OCI-LY7 (cell line): ENCODE results near the gene HCAR3.
"Not testable (repeated sequence)": the region's sequence is repeated elsewhere in the genome, so short reads cannot be mapped to it uniquely, and the experiment has no call there.

ENCODE experiments used
- EZH2phosphoT487 ChIP-seq: fragments of 200-600 bp; sonication (generic); IDR thresholded peaks from 2 replicates; pipeline ENCODE4 v1.6.1; 2018; ENCODE audit warnings: low read depth, borderline replicate concordance, mild to moderate bottlenecking, mixed run types, antibody characterized with exemption, low read length, moderate library complexity, mixed read lengths
- TF ChIP-seq, protein P1 (sequence below): fragments of 200-600 bp; sonication (generic); conservative IDR thresholded peaks from 2 replicates; pipeline ENCODE4 v1.5.1; 2014; ENCODE audit warnings: mild to moderate bottlenecking, antibody characterized with exemption, low read length, moderate library complexity, mixed read lengths

- TF ChIP-seq, protein P1, sequence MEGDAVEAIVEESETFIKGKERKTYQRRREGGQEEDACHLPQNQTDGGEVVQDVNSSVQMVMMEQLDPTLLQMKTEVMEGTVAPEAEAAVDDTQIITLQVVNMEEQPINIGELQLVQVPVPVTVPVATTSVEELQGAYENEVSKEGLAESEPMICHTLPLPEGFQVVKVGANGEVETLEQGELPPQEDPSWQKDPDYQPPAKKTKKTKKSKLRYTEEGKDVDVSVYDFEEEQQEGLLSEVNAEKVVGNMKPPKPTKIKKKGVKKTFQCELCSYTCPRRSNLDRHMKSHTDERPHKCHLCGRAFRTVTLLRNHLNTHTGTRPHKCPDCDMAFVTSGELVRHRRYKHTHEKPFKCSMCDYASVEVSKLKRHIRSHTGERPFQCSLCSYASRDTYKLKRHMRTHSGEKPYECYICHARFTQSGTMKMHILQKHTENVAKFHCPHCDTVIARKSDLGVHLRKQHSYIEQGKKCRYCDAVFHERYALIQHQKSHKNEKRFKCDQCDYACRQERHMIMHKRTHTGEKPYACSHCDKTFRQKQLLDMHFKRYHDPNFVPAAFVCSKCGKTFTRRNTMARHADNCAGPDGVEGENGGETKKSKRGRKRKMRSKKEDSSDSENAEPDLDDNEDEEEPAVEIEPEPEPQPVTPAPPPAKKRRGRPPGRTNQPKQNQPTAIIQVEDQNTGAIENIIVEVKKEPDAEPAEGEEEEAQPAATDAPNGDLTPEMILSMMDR = not testable (repeated sequence)
- TF ChIP-seq EZH2phosphoT487 = not testable (repeated sequence)
Measured at GRCh38 chr12:122676781-122677180, 39.8 kb downstream of the HCAR3 start.
